Upper lobe of left lung (tissue), 4 donors: ENCODE results near the gene UFC1.

ENCODE experiments used
- CTCF ChIP-seq, 6 experiments: fragments of 450-650 bp in 4 of 6; fragments of 200-600 bp in 2 of 6; sonication (generic) in 2 of 6; IDR thresholded peaks; one replicate each; pipeline ENCODE4 v1.5.1; 2016 to 2019; ENCODE audit warnings: antibody characterized with exemption in 6 of 6
- POLR2AphosphoS5 ChIP-seq, 2 donors: sonication (generic); formaldehyde crosslinking; IDR thresholded peaks; one replicate each; pipeline ENCODE4 v1.5.1; 2017; ENCODE audit warnings: antibody characterized with exemption in 2 of 2

DNA sequence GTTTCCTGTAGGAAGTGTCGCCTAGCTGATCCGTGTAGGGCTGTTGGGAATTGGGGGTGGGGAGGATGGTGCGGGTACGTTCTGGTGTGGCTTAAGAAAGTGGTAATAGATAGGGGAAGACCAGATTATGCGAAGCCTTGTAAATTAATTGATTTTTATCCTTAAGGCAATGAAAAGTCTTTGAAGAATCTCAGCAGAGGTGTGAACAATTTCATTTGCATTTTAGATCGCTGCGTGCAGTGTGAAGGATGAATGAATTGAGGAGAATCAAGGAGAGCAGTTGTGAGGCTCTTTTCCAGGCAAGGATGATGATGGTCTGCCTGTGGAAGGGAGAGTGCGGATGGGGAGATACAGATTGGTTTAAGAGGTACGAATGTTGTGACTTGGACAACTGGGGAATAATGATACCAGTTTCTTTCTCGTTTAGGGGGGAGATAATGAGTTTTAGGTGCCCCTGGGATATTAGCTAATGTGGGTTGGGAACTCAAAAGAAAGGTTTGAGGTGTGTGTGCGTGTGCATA is 20.5 kb upstream of the UFC1 start:
- TF ChIP-seq CTCF (IDR thresholded peaks at IDR 0.05) (no peak), POLR2AphosphoS5 (IDR thresholded peaks at IDR 0.05) (peak in 1 of 2 donors; percentile 76)
